Measurements from ENCODE around the gene NDUFS7.
"Not testable (repeated sequence)": the region's sequence is repeated elsewhere in the genome, so short reads cannot be mapped to it uniquely, and the experiment has no call there.

NDUFS7 gene

DNA sequence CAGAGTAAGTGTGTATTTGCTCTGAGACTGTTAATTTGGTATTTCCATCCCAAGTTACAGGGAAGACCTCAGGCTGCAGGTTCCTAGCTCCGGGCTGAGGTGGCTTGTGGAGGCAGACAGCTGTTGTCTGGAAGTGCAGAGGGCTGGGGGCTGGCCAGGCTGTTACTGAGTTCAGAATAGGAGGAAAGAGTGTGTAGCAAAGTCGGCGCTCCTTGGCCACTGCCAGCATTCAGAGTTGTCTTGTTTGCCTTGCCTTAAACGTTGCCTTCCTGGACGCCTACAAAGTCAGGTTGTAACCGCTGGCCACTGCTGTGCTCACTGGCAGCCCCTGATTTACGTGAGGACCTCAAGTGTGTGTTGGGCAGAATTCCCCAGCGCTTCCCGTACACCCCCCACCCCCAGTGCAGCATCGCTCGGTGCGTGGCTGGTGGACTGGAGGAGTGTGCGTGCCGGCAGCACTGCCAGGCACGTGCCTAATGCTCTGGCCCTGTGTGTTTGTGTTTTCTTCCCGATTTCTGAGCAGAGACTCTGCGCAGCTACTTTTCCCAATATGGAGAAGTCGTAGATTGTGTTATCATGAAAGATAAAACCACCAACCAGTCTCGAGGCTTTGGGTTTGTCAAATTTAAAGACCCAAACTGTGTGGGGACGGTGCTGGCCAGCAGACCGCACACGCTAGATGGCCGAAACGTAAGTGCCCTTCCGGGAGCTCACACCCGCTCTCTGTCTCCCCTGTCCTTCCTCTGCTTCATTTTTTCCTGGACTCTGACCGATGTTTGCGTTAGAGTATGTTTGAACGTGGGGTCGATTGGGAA, 34.2 kb downstream of the NDUFS7 start:
- peaks cover 77% of the 10 kb centered on the region for H3K36me3 ChIP-seq (replicated peaks)
- H3K4me1 ChIP-seq, result peaks cover 9% of the 10 kb centered on the region; the same call in 1 of the 2 replicates
- no peak for DNase-seq (ENCODE audit: low spot score in 2 of 2)

DNA sequence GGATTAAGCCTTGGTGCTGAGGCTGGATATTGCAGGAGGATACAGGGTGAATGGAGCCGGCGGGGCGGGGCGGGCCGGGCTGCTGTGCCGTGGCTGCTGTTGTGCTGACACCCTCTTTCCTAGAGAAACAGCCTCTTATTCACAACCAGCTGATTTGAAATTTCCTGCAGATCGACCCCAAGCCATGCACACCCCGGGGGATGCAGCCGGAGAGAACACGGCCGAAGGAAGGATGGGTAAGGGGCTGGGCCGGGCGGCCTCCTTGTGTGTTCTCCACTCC, 34.7 kb downstream of the NDUFS7 start:
- Histone ChIP-seq H3K36me3 (replicated peaks) (peaks cover 77% of the 10 kb centered on the region), H3K4me1 (peaks cover 9% of the 10 kb centered on the region; the same call in 1 of the 2 replicates), H3K9me3 (no peaks in the 10 kb centered on the region), H3K27me3 (ENCODE audit: low read depth) (no peaks in the 10 kb centered on the region), H3K4me3 (no peak overlapping the region)
- in situ Hi-C loops (cut with MboI; ENCODE audit: low sequenced_read_pairs), result no loop called here
- no peak for DNase-seq (ENCODE audit: low spot score in 2 of 2)

More for the DNA sequence above, 34.2 kb downstream of the NDUFS7 start:
- in situ Hi-C loops (cut with MboI; ENCODE audit: low sequenced_read_pairs), result no loop called here
- H3K4me3 ChIP-seq, result no peak overlapping the region
- no peaks in the 10 kb centered on the region for H3K27me3 ChIP-seq (ENCODE audit: low read depth)
- no peaks in the 10 kb centered on the region for H3K9me3 ChIP-seq

DNA sequence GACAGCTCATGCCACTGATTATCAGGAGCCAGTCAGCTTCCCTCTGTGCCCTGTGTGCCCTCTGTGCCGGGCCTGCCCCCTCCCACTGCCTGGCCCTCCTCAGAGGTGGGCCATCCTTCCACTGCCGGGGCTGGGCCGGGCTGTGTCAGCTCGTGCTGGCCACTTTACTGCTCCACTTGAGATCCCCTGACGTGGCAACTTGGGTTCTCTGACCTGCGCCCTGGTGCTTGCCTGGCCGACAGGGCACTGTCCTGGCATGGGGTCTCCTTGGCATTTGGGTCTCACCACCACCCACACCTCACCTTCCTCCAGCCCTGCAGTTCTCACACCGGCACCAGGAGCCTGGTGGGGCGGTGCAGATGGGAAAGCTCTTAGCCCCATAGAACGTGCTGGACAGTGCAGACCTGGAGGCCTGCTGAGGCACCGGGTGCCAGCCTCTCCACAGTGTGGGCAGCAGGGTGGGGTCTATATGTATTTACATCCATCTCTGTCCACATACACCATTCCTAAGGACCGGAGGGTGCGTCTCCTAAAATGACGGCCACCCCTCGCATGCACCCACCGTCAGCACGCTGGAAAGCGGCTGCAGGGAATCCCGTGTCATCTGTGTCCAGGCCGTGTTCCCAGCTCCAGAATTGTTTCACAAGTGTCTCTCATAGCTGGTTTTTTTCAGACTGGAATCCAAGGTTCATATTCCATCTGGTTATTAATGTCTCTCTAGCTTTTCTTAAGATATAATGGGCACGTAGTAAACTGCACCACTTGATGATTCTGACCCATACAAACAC, 35.4 kb downstream of the NDUFS7 start:
- H3K4me1 ChIP-seq, result peaks cover 5% of the 10 kb centered on the region; the same call in 1 of the 2 replicates
- H3K9me3 ChIP-seq, result no peaks in the 10 kb centered on the region
- no peak overlapping the region for H3K4me3 ChIP-seq
- peaks cover 77% of the 10 kb centered on the region for H3K36me3 ChIP-seq (replicated peaks)
- in situ Hi-C loops (cut with MboI; ENCODE audit: low sequenced_read_pairs), result no loop called here
- no peak for DNase-seq (ENCODE audit: low spot score in 2 of 2)
- no peaks in the 10 kb centered on the region for H3K27me3 ChIP-seq (ENCODE audit: low read depth)

DNA sequence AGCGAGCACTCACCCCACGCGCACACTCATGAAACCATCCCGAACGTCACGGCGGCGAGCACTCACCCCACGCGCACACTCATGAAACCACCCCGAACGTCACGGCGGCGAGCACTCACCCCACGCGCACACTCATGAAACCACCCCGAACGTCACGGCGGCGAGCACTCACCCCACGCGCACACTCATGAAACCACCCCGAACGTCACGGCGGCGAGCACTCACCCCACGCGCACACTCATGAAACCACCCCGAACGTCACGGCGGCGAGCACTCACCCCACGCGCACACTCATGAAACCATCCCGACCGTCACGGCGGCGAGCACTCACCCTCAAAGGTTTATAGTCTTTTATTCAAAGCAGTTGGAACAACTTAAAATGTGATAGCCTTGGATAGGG, 36.4 kb downstream of the NDUFS7 start:
- H3K4me3 ChIP-seq; DNase-seq (ENCODE audit: low spot score in 2 of 2); H3K4me1 ChIP-seq; in situ Hi-C loops (cut with MboI; ENCODE audit: low sequenced_read_pairs); H3K27me3 ChIP-seq (ENCODE audit: low read depth); H3K9me3 ChIP-seq: not testable (repeated sequence)
- H3K36me3 ChIP-seq (replicated peaks), result peaks cover 85% of the 10 kb centered on the region

DNA sequence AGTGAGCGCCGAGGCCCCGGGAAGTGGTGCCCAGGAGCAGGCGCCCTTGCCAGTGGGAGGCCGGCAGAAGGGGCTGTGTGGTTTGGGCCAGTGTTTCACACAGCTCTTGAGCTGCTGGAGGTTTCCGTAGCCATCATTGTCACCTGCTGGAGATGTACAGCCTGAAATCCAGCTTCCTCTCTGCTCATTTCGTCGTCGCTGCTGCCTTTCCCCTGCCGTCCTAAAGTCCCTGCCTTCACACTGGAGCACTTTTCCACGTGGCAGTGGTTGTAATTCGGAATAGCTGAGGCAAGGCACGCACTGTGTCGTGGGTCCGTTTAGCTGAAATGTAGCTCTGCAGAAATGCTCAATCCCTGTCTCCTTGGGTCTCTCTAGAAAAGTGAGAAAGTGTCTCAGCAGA, 36.9 kb downstream of the NDUFS7 start:
- Histone ChIP-seq H3K36me3 (replicated peaks) (peaks cover 89% of the 10 kb centered on the region), H3K27me3 (ENCODE audit: low read depth) (no peaks in the 10 kb centered on the region)
- in situ Hi-C loops (cut with MboI; ENCODE audit: low sequenced_read_pairs), result no loop called here

DNA sequence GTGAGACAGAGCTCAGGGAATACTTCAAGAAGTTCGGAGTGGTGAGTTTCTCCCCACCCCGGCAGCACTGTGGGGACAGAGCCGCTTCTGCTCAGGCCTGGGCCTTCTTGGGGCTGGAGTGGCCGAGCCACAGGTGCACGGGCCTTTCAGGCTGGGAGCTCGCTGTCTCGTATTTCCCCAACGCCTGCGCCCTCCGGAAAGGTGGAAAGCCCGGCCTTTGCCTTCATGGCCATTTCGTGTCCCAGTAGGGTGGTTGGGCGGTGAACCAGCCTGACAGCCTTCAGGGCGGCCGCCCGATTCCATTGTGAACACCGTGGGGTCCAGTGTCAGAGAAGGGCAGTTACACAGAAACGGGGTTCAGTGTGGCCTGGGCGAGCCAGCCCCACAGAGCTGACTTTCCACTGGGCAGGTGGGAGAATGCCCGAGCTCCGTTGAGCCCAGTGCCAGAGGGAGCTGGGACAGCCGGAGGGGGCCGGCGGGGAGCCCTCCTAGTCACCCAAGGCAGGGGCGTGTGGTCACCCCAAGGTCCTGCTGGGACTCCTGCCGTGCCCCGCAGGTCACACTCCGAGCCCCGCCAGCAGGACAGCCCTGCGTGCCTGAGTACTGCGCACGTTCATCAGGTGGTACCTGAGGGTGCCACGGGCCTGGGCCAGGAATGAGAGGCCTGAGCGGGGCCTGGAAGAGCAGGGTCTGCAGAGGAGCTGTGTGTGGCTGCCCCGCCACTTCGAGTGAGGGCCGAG, 37.7 kb downstream of the NDUFS7 start:
- Histone ChIP-seq H3K4me1 (no peaks in the 10 kb centered on the region), H3K9me3 (no peaks in the 10 kb centered on the region), H3K36me3 (replicated peaks) (peaks cover 87% of the 10 kb centered on the region), H3K27me3 (ENCODE audit: low read depth) (no peaks in the 10 kb centered on the region), H3K4me3 (no peak overlapping the region)
- in situ Hi-C loops (cut with MboI; ENCODE audit: low sequenced_read_pairs), result no loop called here
- DNase-seq (ENCODE audit: low spot score in 2 of 2), result no peak

More for the DNA sequence above, 36.9 kb downstream of the NDUFS7 start:
- no peak overlapping the region for H3K4me3 ChIP-seq
- no peaks in the 10 kb centered on the region for H3K4me1 ChIP-seq
- no peak for DNase-seq (ENCODE audit: low spot score in 2 of 2)
- H3K9me3 ChIP-seq, result no peaks in the 10 kb centered on the region

DNA sequence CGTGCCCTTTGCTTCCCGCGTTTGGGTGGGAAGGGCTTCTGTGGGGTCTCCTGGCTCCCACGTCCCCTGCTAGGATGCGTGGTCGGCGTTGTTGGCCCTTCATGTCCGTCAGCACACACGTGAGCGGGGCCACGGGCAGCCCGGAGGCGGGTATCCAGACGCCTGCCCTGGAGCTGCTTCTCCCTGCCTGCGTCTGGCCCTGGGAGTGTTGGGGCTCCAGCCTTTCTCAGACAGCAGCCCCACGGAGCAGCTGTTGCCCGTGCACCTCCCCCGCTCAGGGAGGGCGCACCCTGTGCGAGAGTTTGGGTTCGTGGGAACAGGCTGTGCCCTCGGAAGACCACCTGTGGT, 38.2 kb downstream of the NDUFS7 start:
- no peaks in the 10 kb centered on the region for H3K9me3 ChIP-seq
- H3K4me1 ChIP-seq, result no peaks in the 10 kb centered on the region
- no peak for DNase-seq (ENCODE audit: low spot score in 2 of 2)
- in situ Hi-C loops (cut with MboI; ENCODE audit: low sequenced_read_pairs), result no loop called here
- no peaks in the 10 kb centered on the region for H3K27me3 ChIP-seq (ENCODE audit: low read depth)
- no peak overlapping the region for H3K4me3 ChIP-seq
- H3K36me3 ChIP-seq (replicated peaks), result peaks cover 87% of the 10 kb centered on the region

DNA sequence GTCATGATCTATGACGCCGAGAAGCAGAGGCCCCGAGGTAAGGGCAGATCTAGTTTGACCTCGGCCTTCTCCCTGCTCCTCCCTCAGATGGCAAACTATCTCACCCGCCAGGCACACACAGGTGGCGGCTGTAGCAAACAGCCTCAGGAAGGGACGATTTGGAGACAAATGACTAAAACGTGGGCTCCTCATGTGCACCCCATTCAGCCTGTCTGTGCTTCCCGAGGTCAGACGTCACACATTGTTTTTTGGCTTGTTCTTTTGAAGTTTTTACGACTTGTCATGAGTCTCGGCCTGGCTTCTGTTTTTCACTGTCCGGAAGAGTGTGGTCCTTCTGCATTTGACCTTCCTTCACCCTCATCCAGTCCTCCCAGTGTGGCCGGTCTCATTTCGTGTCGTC, 38.7 kb downstream of the NDUFS7 start:
- Histone ChIP-seq H3K9me3 (no peaks in the 10 kb centered on the region), H3K36me3 (replicated peaks) (peaks cover 87% of the 10 kb centered on the region), H3K27me3 (ENCODE audit: low read depth) (no peaks in the 10 kb centered on the region), H3K4me3 (no peak overlapping the region), H3K4me1 (no peaks in the 10 kb centered on the region)
- in situ Hi-C loops (cut with MboI; ENCODE audit: low sequenced_read_pairs), result no loop called here
- DNase-seq (ENCODE audit: low spot score in 2 of 2), result no peak

DNA sequence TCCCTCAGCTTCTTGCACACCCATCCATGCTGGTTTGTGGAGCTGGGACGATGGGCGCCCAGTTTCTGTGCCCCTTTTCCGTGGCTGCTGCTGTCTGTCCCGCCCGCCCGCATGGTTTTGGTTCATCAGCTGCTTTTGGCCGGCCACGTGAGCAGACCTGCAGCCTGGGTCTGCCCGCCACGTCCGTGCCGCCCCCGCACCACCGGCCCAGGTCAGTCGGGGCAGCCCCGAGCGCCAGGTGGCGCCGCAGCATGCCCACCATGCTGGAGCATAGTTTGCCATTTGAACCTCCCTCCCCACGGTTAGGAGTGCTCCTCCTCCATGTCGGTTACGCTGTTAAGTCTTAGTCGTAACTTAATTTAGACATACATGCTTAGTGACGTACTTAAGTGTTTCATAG, 39.2 kb downstream of the NDUFS7 start:
- H3K9me3 ChIP-seq, result no peaks in the 10 kb centered on the region
- in situ Hi-C loops (cut with MboI; ENCODE audit: low sequenced_read_pairs), result no loop called here
- H3K4me1 ChIP-seq, result no peaks in the 10 kb centered on the region
- H3K4me3 ChIP-seq, result no peak overlapping the region
- peaks cover 87% of the 10 kb centered on the region for H3K36me3 ChIP-seq (replicated peaks)
- H3K27me3 ChIP-seq (ENCODE audit: low read depth), result no peaks in the 10 kb centered on the region
- DNase-seq (ENCODE audit: low spot score in 2 of 2), result no peak

DNA sequence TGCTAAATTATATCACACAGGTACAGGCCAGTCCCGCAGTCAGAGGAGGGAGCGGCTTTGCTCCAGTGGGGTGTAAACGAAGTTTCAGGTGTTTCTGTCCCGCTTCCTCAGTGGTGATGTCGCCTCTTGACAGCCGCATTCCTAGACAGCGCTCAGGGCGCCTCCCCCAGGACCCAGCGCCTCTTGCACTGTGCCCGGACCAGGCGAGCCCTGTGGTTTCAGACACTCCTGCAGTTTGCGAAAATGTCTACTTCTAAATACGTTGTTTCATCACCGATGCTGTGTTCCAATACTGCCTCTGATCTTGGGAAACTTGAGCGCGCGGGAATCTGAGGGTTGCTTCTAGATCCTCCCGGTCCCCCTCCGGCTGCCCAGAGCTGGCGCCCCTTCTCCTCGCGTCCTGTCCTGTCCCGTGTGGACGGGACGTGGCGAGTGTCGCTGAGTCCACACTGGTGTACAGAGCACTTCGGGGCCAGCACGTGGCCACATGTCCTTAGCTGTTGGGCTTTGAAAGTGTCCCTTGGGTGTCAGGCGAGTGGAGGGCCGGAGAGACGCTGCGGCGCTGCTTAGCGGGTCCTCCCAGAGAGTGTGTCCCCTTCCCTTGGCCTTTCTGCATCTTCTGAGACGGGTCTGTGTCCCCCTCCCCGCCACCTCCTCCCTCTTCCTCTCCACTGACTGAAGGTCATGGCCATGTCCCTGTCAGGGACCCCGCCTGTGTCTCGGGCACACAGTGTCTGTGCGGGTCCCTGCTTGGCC, 39.9 kb downstream of the NDUFS7 start:
- no peaks in the 10 kb centered on the region for H3K4me1 ChIP-seq
- no peaks in the 10 kb centered on the region for H3K9me3 ChIP-seq
- peaks cover 83% of the 10 kb centered on the region for H3K36me3 ChIP-seq (replicated peaks)
- H3K4me3 ChIP-seq, result no peak overlapping the region
- in situ Hi-C loops (cut with MboI; ENCODE audit: low sequenced_read_pairs), result no loop called here
- DNase-seq (ENCODE audit: low spot score in 2 of 2), result no peak
- H3K27me3 ChIP-seq (ENCODE audit: low read depth), result no peaks in the 10 kb centered on the region

DNA sequence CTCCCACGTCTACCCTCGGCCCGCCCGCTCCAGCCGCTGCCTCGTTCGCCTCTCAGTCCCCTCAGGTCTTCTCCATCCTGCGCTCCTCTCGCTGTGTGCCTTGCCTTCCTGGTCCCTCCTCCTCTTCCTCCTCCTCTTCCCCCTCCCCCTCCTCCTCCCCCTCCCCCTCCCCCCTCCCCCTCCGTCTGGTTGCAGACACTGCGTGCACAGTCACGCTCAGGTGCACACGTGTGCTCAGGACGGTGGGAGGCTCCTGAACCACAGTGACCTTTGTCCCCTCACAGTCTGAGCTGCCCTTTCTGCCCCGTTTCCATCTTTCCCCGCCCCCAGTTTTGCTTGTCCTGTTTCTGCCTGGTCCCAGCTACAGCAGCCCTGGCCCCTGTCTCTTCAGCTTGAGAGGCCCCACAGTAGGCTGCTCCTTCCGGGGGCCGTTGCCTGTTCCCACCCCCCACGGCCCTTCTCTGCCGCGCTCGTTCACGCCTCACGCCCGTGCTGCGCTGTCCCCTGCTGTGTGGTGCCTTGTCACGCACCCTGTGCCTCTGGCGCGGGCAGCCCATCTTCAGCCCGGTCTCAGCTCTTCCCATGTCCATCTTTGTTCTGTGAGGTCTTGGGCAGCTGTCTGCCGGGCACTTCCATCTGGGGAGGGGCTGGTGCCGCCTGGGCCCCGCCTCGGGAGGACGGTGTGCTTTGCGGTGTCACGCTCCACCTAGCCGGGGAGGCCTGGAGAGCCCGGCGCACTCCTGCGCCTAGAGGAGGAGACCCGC, 40.7 kb downstream of the NDUFS7 start:
- H3K4me3 ChIP-seq, result no peak overlapping the region
- H3K4me1 ChIP-seq, result no peaks in the 10 kb centered on the region
- no peaks in the 10 kb centered on the region for H3K9me3 ChIP-seq
- peaks cover 83% of the 10 kb centered on the region for H3K36me3 ChIP-seq (replicated peaks)
- DNase-seq (ENCODE audit: low spot score in 2 of 2), result no peak
- in situ Hi-C loops (cut with MboI; ENCODE audit: low sequenced_read_pairs), result no loop called here
- H3K27me3 ChIP-seq (ENCODE audit: low read depth), result no peaks in the 10 kb centered on the region

DNA sequence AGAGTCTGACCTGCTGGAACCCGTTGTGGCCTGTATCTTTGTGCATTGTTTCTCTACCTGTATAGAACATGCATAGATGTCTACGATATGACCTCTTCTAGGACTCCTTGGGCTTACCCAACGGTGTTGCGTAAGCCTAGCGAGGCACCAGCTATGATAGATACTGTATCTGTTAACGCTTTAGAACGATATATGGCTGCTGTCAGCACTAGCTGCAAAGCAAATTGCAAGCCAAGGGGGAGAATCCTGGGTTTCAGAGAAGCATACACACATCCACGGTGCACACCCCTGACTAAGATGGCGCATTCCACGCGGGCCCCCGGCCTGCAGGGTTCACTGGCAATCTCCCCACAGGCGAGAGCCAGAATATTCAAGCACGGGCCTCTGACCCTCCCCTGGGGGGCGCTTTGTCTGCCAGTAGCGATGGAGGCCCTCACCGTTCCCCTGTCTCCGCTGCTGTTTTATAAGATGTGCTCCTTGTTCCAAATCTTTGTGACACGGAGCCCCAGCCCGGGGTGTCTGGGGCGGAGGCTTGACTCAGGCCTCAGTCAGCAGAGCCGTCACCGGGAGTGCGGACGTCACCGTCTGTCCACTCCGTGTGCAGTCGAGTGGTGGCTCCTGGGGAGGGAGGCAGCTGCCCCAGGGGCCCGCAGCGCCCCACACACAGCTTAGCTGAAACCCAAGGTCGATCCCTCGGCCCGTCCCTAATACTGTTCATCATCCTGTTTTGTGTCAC, 41.6 kb downstream of the NDUFS7 start:
- DNase-seq (ENCODE audit: low spot score in 2 of 2), result no peak
- Histone ChIP-seq H3K4me3 (no peak overlapping the region), H3K36me3 (replicated peaks) (peaks cover 88% of the 10 kb centered on the region), H3K27me3 (ENCODE audit: low read depth) (no peaks in the 10 kb centered on the region), H3K9me3 (no peaks in the 10 kb centered on the region), H3K4me1 (no peaks in the 10 kb centered on the region)
- in situ Hi-C loops (cut with MboI; ENCODE audit: low sequenced_read_pairs), result no loop called here

All from HAP-1 (cell line).